GM18868 (cell line): ENCODE results near the gene PHYHIPL.
"Not testable (repeated sequence)": the region's sequence is repeated elsewhere in the genome, so short reads cannot be mapped to it uniquely, and the experiment has no call there.

Source experiments
- ATAC-seq: cut with Tn5 transposase; IDR thresholded peaks from one replicate; pipeline ENCODE4 v1.9.1; 2021; ENCODE audit warnings: mild to moderate bottlenecking, moderate library complexity; ENCODE audit not compliant: unreplicated experiment

The PHYHIPL gene

DNA sequence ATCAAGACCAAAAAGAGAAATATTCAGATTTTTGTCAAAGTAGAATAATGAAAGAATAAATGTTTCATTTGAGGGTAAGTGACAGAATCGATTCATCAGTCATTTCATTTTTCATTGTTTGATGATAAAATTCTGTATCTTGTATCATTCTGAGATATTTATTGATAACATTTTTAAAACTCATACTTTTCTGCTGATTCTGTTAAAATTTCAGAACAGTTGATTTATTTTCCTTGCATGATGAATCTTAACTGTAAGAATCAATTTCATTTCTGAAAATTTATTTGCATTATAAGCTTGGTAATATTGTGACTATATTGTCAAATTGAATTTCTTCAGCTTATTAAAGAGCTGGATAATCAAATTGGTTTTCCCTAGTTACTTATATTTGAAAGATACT, 13.9 kb downstream of the PHYHIPL start:
- no peak for ATAC-seq

DNA sequence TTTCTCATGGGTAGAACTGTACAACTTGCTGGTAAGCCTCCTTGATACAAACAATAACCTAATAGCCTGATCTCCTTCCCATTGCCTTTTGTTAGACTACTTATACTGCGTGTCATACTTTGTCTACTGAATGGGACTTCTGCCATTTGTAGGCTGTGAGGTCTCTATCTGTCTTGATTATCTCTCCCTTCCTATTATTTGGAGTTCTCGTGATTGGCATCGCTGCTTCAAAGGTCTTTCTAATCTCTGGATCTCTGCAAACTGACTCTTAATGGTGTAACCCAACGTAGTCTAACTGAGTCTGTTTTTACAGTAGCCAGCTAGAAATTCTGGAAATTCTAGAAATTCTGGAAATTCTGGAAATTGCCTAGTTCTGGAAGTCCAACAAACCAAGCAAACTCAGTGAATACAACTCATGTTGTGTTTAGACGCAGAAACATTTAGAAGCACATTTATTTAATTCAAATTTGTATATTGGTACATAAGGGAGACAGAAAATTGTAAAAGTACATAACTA, 29.8 kb downstream of the PHYHIPL start:
- ATAC-seq = no peak

GRCh38 chr10:59212301-59212798, 35.9 kb downstream of the PHYHIPL start:
- no peak for ATAC-seq

DNA sequence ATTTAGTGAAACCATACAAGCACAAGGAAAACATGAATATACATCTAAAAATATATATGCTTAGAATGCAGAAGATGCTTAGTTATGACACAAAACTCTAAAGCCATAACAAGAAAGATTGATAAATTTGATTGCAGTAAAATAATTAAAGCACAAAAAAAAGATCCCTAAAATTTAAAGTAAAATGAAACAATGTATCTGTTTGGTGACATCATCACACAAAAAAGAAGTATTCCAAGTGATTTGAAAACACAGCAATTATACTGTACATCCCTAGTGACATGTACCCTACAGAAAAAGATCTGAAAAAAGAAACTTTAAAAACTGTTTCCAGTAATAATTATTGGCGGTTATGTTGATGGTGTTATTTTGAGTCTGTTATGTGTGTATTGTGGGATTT, 37.7 kb downstream of the PHYHIPL start:
- no peak for ATAC-seq

GRCh38 chr10:59216178-59216869, 39.9 kb downstream of the PHYHIPL start:
- ATAC-seq = no peak

DNA sequence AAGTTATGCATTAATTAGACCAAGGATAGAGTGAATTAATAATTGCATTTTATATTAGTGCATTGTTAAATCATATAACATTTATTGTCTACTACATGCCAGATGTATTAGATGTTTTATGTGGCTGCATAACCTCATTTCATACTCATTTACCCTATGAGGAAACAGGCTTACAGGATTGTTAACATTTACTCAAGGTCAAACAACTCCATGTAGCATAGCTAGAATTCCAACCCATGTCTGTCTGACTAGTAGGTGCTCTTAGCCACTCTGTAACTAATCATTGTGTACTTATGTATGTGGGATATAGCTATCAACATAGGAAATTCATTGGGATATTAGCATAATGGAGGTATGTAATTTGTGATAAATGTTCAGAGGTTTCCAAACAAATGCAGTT, 46.3 kb downstream of the PHYHIPL start:
- ATAC-seq = no peak

- not testable (repeated sequence) for ATAC-seq
Measured at GRCh38 chr10:59223597-59223996, 47.2 kb downstream of the PHYHIPL start.

DNA sequence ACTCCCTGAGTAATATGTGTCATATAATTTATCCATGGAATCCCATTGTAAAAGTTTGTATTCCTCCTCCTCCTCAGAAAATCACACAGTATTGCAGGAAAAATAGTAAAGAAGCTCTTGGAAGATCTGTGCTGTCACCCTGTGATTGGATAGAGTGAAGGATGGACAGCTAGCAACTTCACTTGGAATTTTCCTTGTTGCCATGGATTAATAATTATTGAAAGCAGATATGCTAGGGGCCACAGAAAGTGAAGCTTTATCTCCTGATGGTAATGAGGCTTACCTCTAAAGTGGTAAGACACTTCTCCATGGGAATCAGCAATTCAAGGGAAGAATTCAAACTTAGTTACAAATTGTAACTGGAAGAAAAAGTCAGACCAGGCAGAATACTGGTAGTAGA, 48.8 kb downstream of the PHYHIPL start:
- ATAC-seq = no peak

GRCh38 chr10:59227136-59227673, 50.8 kb downstream of the PHYHIPL start:
- ATAC-seq = no peak

DNA sequence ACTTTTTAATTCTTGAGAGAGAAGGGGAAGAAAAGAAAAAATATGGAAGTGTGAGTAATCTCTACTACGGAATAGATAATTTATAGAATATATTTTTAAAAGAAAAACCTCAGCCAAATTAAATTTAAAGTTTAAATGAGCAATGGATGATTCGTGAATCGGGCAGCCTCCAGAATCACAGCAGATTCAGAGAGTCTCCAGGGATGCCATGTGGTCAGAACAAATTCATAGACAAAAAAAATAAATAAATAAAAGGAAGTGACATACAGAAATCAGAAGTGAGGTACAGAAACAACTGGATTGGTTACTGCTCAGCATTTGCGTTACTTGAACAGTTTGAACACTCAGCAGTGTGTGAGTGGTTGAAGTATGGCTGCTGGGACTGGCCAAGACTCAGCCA, 53.0 kb downstream of the PHYHIPL start:
- ATAC-seq = no peak

- no peak for ATAC-seq
Measured at GRCh38 chr10:59234194-59234593, 57.8 kb downstream of the PHYHIPL start.

GRCh38 chr10:59234816-59235429, 58.5 kb downstream of the PHYHIPL start:
- ATAC-seq = peak; percentile 51

DNA sequence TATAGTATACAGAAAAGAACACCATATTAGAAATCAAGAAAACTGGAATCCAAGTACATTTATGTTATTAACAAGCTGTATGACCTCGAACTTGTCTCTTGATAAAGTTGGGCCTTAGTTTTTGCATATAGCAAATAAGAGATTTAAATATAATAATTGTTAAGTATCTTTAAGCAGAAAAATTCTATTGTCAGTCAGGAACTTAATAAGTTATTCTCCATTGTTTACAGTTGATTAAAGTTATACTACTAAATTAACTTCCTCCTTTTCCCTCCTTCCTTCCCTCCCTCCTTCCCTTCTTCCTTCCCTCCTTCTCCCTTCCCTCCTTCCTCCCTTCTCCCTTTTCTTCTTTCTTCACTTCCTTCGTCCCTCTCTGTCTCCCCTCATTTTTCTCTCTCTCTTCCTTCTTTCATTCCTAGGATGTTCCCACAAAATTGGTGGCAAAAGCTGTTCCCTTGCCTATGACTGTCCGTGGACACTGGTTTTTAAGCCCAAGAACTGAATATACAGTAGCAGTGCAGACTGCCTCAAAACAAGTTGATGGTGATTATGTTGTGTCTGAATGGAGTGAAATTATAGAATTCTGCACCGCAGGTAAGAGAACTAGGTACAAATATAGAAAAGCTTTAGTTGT, 59.7 kb downstream of the PHYHIPL start:
- no peak for ATAC-seq

DNA sequence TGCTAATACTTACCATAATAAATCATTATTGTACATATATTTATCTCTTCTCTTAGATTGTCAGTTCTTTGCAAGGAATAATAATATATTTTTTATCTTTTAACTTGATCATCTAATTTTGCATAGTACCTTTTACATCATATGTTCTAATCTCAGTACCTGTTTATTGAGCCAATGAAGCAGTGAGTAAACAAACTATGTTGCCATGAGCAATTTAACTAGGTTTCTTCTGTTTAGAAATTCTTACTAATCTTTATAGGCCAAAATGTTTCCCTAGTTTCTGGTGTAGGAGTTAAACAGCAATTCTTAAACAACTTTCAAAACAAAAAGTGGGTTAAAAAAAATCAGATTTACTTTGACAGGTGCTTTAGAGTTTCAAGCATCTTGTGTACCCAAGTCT, 61.3 kb downstream of the PHYHIPL start:
- no peak for ATAC-seq

- not testable (repeated sequence) for ATAC-seq
Measured at GRCh38 chr10:59239108-59239507, 62.7 kb downstream of the PHYHIPL start.

GRCh38 chr10:59240582-59241183, 64.2 kb downstream of the PHYHIPL start:
- ATAC-seq = no peak

DNA sequence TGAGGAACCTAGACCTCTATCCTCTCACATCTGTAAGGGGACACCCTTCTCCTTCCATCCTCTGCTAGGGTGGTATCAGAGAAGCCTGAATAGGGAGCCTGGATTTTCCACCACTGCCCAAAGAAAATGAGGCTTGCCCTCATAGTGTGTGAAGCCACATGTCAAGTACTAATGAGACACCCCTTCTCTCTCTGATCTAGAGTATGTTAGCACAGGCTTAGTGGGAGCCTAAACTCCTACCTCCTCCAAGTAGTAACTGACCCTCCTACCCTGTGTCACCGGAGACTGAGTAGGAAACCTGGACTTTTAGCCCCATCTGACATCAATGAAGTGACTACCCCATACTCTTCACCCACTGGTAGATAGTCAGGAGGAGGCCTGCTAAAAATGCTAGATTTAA, 65.6 kb downstream of the PHYHIPL start:
- ATAC-seq = no peak

GRCh38 chr10:59242991-59243390, 66.5 kb downstream of the PHYHIPL start:
- no peak for ATAC-seq

GRCh38 chr10:59243611-59244195, 67.3 kb downstream of the PHYHIPL start:
- no peak for ATAC-seq

DNA sequence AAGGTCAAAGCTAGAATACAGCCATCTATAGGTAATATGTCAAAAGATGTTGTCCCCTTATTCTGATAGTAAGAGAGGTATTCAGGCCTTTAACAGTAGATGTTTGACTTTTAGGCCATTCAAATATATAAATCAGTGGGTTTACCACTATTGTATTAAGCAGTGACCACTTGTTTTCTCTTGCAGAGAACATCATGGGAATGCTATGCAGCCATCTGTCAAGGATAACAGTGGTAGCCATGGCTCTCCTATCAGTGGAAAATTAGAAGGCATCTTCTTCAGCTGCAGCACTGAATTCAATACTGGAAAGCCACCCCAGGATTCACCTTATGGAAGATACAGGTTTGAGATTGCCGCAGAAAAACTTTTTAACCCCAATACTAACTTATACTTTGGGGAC, 68.4 kb downstream of the PHYHIPL start:
- ATAC-seq = no peak

GRCh38 chr10:59245686-59246085, 69.2 kb downstream of the PHYHIPL start:
- no peak for ATAC-seq
